Raji (cell line): Measurements from ENCODE around the gene STK35.

Experiments used
- POLR2A ChIP-seq: IDR thresholded peaks from 2 replicates; pipeline ENCODE4 v1.6.1; 2011; ENCODE audit warnings: low read depth, low read length, control low read depth; ENCODE audit not compliant: insufficient read depth

The STK35 gene

DNA sequence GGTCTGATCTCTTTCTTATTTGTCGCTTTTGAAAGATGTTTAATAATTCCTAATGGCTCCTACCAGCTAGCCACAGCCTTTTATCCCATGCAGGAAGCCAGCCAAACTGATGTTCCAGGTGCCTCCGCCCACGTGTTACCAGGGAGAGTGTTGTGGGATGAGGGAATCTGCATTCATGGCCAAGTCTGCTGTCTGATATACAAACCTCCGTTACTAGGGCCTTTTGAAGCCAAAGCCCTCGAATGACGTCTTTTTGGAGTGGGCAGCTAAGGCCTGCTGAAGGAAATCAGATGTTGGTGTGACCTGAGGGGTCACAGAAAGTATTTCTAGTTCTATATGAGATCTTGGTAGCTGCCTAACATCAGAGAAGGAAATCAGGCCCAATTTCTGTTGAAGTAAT lies 21.3 kb downstream of the STK35 start:
- no peak for TF ChIP-seq POLR2A

DNA sequence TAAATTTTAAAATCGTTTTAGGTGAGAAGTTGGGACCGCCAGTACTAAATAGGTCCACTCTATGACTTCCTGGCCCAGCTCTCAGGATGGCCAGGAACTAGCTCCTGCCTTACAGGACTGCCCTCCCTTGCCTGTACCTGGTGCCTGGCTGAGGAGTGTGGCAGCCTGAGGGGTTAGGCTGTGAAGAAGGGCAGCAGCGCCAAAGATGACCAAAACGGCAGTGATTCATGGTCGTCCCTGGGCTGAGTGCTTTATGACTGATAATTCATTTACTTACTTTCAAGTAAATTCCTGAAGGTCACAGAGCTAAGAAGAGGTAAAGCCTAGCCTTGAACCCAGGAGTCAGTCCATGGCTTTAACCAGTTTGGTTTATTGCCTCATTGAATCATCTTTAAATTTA lies 22.1 kb downstream of the STK35 start:
- no peak for TF ChIP-seq POLR2A

DNA sequence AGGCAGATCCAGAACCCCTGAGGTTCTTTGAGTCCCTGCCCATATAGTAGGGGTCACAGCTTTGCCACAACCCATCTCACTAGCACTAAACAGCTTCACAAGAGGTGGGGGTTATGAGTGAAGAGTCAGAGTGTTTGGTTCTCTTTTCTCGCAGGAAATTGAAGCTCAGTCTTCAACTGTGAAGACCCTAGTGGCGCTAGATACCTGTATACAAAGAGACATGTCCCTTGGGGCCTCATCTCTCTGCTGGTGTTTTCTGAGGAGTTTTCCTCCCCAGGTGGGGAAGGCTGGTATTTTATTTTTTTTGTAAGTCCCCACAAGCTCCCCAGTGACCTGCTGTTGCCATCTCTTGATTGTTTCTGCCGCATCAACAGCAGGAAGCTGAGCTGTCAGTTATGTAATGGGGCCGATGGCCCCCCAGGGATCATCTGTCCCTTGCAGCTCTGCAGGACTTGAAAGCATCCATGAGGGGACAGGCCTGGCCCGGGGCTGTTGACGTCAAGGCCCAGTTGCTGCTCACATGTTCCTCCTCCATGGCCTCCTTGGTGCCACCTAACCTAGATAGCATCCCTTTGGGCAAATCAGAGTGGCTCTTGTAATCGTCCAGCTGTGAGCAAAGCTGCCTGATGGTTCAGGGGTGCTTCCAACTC lies 23.1 kb downstream of the STK35 start:
- no peak for TF ChIP-seq POLR2A

DNA sequence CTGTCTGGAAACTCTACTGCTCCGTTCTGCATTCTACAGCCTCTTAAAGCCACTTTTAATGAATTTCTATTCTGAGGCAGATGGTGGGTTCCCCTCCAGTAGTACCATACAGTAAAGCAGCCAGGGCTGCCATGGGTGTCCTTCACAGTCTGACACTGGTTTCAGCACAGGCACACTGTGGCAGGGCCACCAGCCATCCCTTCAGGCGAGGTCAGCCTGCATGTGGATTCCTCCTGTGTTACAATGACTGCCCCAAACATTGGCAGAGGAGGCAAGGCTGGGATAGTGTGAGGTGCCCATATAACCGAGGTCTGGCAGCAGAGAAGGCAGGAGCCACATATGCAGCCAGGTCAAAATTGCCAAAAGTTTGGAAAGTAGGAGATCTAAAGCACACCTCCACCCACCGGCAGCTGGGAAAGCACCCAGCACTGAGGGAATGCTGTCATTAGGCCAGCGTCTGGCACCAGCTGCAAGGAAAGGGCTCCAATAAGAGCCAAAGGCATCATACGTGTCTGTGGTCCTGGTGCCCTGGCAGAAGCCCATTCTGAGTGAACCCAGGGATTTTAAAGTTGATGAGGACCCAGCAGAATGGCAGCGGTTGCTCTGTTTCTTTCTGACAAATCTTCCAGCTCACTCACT lies 24.0 kb downstream of the STK35 start:
- no peak for TF ChIP-seq POLR2A

DNA sequence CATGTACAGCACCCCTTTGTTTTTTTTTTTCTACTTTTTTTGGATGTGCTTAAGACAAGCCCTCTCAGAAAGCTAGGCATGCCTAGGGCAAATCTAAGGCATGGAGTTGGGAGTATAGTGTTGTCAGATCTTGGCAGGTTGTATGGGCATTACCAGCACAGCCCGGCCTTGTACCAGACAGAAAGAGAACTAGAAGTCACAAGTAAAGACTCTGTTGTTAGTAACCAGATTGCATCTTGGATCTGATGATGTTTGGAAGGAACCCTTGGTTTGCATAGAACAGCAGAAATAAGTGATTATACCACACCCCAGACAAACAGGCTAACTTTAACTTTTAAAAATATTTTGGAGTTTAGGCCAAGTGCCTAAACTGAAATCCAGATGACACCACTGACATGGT lies 25.6 kb downstream of the STK35 start:
- no peak for TF ChIP-seq POLR2A

DNA sequence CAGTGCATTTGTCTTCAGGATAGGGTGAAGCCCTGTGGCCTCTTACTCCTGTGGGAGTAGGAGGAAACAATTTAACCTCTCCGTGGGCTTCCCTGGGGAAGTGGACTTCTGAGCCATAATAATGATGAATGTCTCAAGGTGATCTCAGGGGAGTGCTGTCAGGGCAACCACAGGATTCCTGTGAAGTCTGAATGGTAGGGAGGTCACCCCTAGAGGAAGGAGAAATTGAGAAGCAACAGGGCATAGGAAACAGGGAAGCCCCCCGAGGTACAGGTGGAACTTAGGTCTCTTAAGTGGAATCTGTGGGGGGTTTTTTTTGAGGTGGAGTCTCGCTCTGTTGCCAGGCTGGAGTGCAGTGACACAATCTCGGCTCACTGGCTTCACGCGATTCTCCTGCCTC lies 26.9 kb downstream of the STK35 start:
- TF ChIP-seq POLR2A = no peak

DNA sequence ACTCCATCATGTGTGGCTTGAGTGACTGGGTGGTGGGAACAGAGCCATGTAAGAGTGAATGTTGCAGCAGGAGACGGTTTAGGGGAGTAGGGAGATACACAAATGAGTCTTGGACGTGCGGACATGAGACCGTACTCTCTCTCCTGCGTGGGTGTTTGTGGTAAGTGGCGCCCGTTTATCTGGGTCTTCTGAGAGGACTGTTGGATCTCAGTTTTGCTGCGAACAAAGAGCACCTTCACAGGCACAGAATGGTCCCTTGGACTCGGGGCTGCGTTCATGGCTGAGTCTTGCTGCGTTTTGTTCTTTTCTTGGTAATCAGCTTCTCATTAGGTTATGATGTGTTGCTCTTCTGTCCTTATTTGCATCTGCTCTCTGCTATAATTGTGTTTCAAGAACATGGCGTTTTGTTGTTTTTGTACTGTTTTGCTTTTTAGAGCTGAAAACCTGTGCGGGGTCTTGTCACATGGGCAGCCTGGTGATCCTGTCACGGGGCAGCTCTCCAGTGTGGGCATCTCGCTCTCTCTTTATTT lies 28.5 kb downstream of the STK35 start:
- no peak for TF ChIP-seq POLR2A

DNA sequence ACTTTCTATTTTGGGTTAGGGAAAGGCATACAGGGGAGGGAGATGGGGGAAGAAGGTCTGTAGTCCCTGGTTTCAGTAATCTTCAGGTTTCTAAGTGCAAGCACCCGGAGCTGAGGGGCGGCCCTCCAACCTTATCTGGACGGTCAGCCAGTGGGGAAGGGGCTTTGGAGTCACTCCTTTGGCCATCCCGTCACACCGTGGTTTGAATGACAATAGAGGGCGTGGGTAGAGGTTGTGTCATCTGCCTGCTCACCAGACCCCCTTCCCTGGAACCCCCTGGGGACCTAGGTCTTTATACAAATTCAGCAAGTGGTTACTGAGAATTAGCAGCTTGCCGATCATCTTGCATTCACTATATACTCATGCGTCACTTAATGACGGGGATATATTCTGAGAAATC lies 29.1 kb downstream of the STK35 start:
- no peak for TF ChIP-seq POLR2A

DNA sequence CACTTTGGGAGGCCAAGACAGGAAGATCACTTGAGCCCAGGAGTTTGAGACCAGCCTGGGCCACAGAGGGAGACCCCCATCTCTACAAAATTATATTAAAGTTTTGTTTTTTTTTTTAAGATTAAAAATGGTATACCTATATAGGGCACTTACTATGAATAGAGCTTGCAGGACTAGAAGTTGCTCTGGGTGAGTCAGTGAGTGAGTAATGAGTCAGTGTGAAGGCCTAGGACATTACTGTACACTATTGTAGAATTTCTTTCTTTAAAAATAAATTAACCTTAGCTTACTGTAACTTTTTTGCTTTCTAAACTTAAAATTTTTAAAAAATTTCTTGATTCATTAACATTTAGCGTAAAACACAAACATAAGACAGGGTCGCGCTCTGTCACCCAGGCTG lies 29.7 kb downstream of the STK35 start:
- no peak for TF ChIP-seq POLR2A

DNA sequence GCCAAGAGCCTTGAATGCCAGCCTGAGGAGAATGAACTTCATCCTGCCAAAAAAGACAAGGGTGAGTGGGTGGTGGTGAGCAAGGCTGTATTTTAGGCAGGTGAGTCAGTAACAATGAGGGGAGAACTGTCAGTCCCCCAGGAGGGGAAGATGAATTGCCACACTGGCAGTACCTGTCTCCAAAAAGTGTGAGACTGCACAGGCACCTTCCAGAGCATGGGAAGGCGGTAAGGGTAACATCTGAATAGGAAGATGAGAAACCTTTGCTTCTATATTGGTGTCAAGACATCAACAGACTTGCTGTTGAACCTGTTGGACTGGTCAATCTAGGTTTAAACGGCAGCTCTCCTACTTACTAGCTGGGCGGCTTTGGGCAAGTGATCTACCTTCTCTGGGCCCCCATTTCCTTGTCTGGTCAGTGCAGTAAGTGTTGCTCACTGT lies 30.9 kb downstream of the STK35 start:
- no peak for TF ChIP-seq POLR2A

DNA sequence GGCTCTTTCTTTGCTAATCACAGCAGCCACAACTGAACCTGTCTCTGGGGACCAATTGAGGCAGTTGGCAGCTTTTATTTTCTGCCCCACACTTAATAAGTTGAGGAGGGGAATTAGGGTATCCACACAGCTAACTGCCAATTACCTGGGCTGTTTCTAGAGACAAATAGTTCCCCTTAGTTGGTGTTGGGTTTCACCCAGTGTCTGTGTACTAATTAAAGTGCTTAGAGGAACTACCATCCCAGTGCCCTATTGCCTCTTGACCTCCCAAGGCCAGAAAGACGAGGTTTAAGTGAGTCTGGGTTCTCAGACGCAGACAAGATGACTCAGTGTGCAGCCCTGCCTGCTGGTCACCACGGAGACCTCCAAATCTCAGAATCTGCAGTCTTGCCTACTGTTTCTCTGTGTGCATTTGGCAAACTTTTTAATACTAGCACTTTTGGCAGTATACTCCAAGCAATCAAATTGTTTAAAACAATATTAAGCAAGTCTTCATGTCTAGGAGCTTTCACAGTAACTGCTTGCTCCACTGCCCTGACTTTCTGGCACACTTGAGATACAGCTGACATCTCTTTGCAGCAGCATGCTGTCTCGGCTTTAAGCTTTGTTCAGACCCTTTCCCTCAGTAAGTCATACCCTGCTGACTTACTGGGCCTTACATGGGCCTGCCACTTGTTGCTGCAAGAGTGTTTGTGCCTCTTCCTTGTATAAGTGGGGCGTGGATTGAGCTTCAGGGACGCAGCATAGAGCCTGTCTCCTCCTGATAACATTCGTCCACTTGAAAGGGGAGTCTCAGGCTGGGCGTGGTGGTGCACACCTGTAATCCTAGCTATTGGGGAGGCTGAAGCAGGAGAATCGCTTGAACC lies 31.9 kb downstream of the STK35 start:
- TF ChIP-seq POLR2A = no peak

DNA sequence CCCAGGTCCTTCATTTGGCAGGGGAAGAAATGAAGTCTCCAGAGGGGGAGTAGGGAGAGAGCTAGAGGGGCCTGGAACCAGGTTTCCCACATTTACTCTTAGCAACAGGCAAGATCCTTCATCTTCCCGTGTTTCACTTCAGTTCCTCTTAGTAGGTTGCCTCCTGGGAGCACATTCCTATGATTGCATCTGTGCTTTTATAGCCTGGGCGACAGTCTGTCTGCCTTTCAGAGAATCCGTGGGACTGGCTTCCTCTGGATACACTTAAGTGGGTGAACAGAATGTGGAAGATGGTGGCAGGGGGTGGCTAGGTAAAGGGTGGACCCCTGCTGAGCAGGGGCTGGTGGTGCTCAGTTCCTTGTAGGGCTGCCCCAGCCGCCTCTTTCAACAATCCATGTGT lies 33.4 kb downstream of the STK35 start:
- no peak for TF ChIP-seq POLR2A

DNA sequence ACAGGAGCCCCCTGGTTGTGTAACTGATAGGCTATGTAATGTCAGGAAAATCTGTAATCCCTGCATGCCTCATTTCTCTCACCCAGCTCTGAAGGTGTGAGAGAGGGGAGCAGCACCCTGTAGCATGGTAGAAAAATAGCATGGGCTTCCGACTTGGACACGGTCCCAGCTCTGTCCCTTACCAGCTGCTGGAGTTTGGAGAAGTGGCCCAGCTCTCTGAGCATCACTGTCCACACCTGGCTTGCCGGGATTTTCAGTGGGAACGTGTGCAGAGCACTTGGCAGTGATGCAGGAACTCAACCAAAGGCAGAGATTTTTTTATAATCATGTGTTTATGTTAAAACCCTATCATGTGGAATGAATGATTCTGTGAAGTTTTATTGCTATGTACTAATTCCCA lies 34.6 kb downstream of the STK35 start:
- no peak for TF ChIP-seq POLR2A

DNA sequence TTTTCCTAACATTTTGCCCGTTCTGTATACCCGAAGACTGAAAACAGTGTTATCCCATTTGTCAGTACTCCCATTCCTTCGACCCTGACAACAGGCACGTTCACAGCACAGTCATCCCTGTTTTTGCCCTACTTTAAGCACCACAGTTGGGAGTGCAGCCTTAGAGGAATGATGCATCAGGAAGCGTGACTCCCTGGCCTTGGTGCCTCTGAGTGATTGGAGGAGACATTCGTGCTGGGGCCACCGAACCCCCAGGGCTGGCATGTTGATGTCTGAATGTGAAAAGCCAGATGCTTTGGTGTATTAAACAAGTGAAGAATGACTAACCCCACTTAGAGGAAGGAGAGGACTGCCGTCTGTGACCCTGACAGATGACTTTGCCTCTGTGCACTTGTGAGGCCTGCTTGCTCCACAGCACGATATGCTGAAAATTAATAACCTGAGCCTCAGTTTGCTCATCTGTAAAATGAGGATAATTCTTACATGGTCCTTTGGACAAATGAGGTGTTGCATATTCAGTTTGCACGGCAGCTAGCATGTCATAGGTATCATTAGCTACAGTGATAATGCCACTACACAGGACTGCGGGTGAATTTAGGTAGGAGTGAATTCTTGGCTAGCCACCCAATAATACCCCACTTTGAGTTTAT lies 36.0 kb downstream of the STK35 start:
- no peak for TF ChIP-seq POLR2A

DNA sequence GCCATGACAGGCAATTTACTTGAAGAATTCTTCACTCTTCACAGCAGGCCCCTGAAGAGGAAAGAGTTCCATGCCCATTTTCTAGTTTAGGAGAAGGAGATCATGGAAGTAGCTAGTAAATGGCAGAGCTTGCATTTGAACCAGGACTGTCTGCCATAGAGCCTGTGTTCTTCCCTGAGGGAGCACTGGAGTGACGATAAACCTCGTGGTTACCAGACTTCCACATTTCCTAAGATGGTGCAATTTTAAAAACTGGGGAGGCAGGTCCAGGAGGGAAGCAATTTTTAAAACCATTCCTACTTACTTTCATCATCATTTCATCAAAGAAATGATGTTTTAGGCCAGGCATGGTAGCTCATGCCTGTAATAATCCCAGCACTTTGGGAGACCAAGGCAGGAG lies 36.8 kb downstream of the STK35 start:
- TF ChIP-seq POLR2A = no peak
